Kidney epithelial cell (primary cell): ENCODE results near the gene ITPRIPL2. TPM values are rescaled to one million over a fixed set of nuclear protein-coding genes. Genes with fewer than 3 reads are reported as not detected.

Source experiments
- DNase-seq: peaks from one replicate; pipeline ENCODE4 v3.0.0-alpha.2; 2010; ENCODE audit warnings: low read depth
- H3K27me3 ChIP-seq: 2 replicates; pipeline ENCODE4 v1.6.0; 2011; ENCODE audit warnings: low read length; ENCODE audit not compliant: control insufficient read depth, insufficient read depth
- H3K36me3 ChIP-seq: 2 replicates; pipeline ENCODE4 v1.5.1; 2011; ENCODE audit warnings: low read length; ENCODE audit not compliant: control insufficient read depth, insufficient read depth
- H3K4me3 ChIP-seq: 2 replicates; pipeline ENCODE4 v1.5.1; 2011; ENCODE audit warnings: low read depth, mild to moderate bottlenecking, control low read depth, low read length
- total RNA-seq: library from RNA; depleted of rRNA; stranded (reverse); fragments of >200 nt; gene quantifications from 2 replicates; pipeline ENCODE4 v1.2.3, GENCODE V29; 2015
- TF ChIP-seq, protein P1 (sequence below): IDR thresholded peaks from 2 replicates; pipeline ENCODE4 v1.5.1; 2011; ENCODE audit warnings: mild to moderate bottlenecking, moderate library complexity, low read length, control low read depth, inconsistent platforms; ENCODE audit not compliant: insufficient read depth, poor library complexity, severe bottlenecking

The ITPRIPL2 gene
- total RNA-seq, 1 donor from 2014 or later = 71.8 TPM

DNA sequence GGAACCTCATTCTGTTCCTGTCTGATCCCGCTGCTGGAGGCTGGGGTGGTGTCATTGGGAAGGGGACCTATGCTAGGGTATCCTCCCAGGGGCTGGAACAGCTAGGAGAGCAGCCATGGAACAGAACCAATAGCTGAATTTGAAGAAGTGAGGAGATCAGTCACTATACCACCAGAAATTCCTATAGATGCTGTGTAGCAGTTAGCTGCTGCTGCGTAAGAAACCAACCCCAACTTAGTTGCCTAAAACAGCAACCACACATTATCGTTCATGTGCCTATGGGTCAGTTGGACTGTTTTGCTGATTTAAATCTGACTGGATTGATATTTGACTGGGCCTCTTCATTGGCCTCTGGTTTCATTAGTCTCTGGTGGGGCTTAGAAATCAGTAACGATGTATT is 33.9 kb downstream of the ITPRIPL2 start:
- no peak overlapping the region for H3K4me3 ChIP-seq
- TF ChIP-seq, protein P1, sequence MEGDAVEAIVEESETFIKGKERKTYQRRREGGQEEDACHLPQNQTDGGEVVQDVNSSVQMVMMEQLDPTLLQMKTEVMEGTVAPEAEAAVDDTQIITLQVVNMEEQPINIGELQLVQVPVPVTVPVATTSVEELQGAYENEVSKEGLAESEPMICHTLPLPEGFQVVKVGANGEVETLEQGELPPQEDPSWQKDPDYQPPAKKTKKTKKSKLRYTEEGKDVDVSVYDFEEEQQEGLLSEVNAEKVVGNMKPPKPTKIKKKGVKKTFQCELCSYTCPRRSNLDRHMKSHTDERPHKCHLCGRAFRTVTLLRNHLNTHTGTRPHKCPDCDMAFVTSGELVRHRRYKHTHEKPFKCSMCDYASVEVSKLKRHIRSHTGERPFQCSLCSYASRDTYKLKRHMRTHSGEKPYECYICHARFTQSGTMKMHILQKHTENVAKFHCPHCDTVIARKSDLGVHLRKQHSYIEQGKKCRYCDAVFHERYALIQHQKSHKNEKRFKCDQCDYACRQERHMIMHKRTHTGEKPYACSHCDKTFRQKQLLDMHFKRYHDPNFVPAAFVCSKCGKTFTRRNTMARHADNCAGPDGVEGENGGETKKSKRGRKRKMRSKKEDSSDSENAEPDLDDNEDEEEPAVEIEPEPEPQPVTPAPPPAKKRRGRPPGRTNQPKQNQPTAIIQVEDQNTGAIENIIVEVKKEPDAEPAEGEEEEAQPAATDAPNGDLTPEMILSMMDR = no peak
- DNase-seq = no peak

DNA sequence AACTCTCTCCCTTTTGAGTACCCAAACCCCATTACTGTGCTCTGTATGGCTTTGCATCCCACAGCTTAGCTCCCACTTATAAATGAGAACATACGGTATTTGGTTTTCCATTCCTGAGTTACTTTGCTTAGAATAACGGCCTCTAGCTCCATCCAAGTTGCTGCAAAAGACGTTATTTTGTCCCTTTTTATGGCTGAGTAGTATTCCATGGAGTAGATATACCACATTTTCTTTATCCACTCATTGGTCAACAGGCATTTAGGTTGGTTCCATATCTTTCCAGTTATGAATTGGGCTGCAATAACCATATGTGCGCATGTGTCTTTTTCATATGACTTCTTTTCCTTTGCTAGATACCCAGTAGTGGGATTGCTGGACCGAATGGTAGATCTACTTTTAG is 34.4 kb downstream of the ITPRIPL2 start:
- TF ChIP-seq, protein P1 = no peak

More for the DNA sequence above, 33.9 kb downstream of the ITPRIPL2 start:
- Histone ChIP-seq H3K27me3 (peaks cover 3% of the 10 kb centered on the region), H3K36me3 (no peaks in the 10 kb centered on the region)

GRCh38 chr16:19151310-19151709 is 37.5 kb downstream of the ITPRIPL2 start:
- Histone ChIP-seq H3K27me3 (no peaks in the 10 kb centered on the region), H3K36me3 (no peaks in the 10 kb centered on the region), H3K4me3 (no peak overlapping the region)
- TF ChIP-seq, protein P1 = no peak
- no peak for DNase-seq

More for the DNA sequence above, 34.4 kb downstream of the ITPRIPL2 start:
- Histone ChIP-seq H3K27me3 (peaks cover 3% of the 10 kb centered on the region), H3K36me3 (no peaks in the 10 kb centered on the region), H3K4me3 (no peak overlapping the region)
- no peak for DNase-seq

GRCh38 chr16:19152042-19152441 is 38.3 kb downstream of the ITPRIPL2 start:
- TF ChIP-seq, protein P1 = no peak
- no peaks in the 10 kb centered on the region for H3K27me3 ChIP-seq
- no peak overlapping the region for H3K4me3 ChIP-seq
- no peaks in the 10 kb centered on the region for H3K36me3 ChIP-seq
- DNase-seq = no peak

DNA sequence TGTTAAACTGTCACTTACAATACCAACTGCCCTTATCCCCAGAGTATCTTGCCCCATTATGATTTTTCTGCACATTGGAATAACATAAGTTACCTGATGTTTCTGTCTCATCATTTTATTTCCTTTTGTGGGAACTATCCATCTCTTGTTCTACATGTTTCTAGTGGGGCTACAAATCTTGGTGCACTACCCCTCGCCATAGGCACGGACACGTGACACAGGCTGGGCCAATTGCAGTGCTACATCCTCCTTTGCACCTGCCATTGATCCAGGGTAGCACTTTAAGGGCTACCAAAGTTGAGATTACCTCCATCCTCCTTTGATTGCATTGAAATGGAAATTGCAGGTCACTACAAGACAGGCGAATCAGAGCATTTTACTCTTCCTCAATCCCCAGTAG is 40.1 kb downstream of the ITPRIPL2 start:
- DNase-seq = no peak
- TF ChIP-seq, protein P1 = no peak
- H3K36me3 ChIP-seq = no peaks in the 10 kb centered on the region
- H3K27me3 ChIP-seq = no peaks in the 10 kb centered on the region
- no peak overlapping the region for H3K4me3 ChIP-seq

DNA sequence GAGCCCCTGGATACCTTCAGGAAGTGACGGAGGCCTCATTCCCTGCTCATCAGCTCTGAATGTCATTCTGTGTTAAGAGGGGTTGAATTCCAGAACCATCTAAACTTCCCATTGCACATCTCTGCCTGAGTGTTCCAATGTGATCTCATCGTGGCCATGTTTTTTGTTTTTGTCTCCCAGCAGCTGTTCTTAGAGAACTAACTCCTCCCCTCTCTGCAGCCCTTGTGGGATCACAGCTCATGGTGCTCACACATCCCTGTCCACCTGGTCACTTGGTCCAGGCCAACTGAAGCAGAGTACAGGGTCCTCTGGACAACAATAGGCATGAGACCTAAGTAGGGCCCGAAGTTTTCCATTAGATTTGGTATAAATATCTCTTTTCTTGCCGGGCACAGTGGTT is 48.3 kb downstream of the ITPRIPL2 start:
- TF ChIP-seq, protein P1 = no peak
- DNase-seq = no peak
- H3K27me3 ChIP-seq = no peaks in the 10 kb centered on the region
- no peak overlapping the region for H3K4me3 ChIP-seq
- no peaks in the 10 kb centered on the region for H3K36me3 ChIP-seq
